Hepatocyte (in vitro differentiated cells): ENCODE results near the gene SDF4.

Experiments
- CTCF ChIP-seq: fragments of 200-600 bp; sonication (generic); IDR thresholded peaks from 2 replicates; pipeline ENCODE4 v1.5.1; 2016; ENCODE audit warnings: antibody characterized with exemption, mild to moderate bottlenecking; ENCODE audit not compliant: poor library complexity
- EZH2 ChIP-seq: fragments of 200-600 bp; sonication (generic); IDR thresholded peaks from 2 replicates; pipeline ENCODE4 v1.6.1; 2016; ENCODE audit warnings: antibody characterized with exemption, mild to moderate bottlenecking, borderline replicate concordance
- EZH2phosphoT487 ChIP-seq: fragments of 200-600 bp; sonication (generic); IDR thresholded peaks from one replicate; pipeline ENCODE4 v1.6.1; 2018; ENCODE audit warnings: antibody characterized with exemption, mild to moderate bottlenecking, low read depth, moderate library complexity; ENCODE audit not compliant: unreplicated experiment, severe bottlenecking

- TF ChIP-seq CTCF (no peak), EZH2 (no peak), EZH2phosphoT487 (no peak)
Measured at GRCh38 chr1:1238702-1239178, 6.9 kb upstream of the SDF4 start.
